Mesendoderm (in vitro differentiated cells): ENCODE measurements around the gene BMPR1B.

ENCODE experiments used
- DNase-seq: peaks from one replicate; pipeline ENCODE4 v3.0.0; 2013
- H2AK5ac ChIP-seq: 2 replicates; pipeline ENCODE4 v1.6.1; 2013; ENCODE audit warnings: low read length, inconsistent platforms
- H2BK120ac ChIP-seq: 2 replicates; pipeline ENCODE4 v1.6.1; 2013; ENCODE audit warnings: low read depth, mild to moderate bottlenecking, low read length, moderate library complexity, mixed read lengths
- H2BK15ac ChIP-seq: replicated peaks from 2 replicates; pipeline ENCODE4 v1.6.1; 2013; ENCODE audit warnings: low read depth, mild to moderate bottlenecking, moderate library complexity
- H2BK5ac ChIP-seq: 2 replicates; pipeline ENCODE4 v1.6.1; 2013; ENCODE audit warnings: low read length, inconsistent platforms
- H3K18ac ChIP-seq: 2 replicates; pipeline ENCODE4 v1.6.1; 2013; ENCODE audit warnings: mild to moderate bottlenecking, low read length, mixed read lengths
- H3K23ac ChIP-seq: one replicate; pipeline ENCODE4 v1.6.1; 2013; ENCODE audit warnings: low read length
- H3K27ac ChIP-seq: 2 replicates; pipeline ENCODE4 v1.5.1; 2013; ENCODE audit warnings: low read depth, mild to moderate bottlenecking, inconsistent platforms, low read length, moderate library complexity
- H3K27me3 ChIP-seq: 2 replicates; pipeline ENCODE4 v1.6.1; 2013; ENCODE audit warnings: low read length, control low read depth, mild to moderate bottlenecking, inconsistent platforms; ENCODE audit not compliant: insufficient read depth, poor library complexity
- H3K36me3 ChIP-seq: 2 replicates; pipeline ENCODE4 v1.6.1; 2013; ENCODE audit warnings: low read length, inconsistent platforms; ENCODE audit not compliant: control insufficient read depth, insufficient read depth
- H3K4ac ChIP-seq: one replicate; pipeline ENCODE4 v1.6.1; 2013; ENCODE audit warnings: low read depth, mild to moderate bottlenecking, low read length, moderate library complexity
- H3K4me1 ChIP-seq: 2 replicates; pipeline ENCODE4 v1.6.1; 2013; ENCODE audit warnings: low read depth, low read length, inconsistent platforms; ENCODE audit not compliant: control insufficient read depth
- H3K4me2 ChIP-seq: 2 replicates; pipeline ENCODE4 v1.6.1; 2013; ENCODE audit warnings: low read length
- H3K4me3 ChIP-seq: 2 replicates; pipeline ENCODE4 v1.5.1; 2013; ENCODE audit warnings: mild to moderate bottlenecking, low read length
- H3K56ac ChIP-seq: one replicate; pipeline ENCODE4 v1.6.1; 2013; ENCODE audit warnings: low read length
- H3K79me1 ChIP-seq: 2 replicates; pipeline ENCODE4 v1.6.1; 2013; ENCODE audit warnings: low read length, inconsistent platforms
- H3K79me2 ChIP-seq: 2 replicates; pipeline ENCODE4 v1.6.1; 2013; ENCODE audit warnings: mild to moderate bottlenecking, low read length; ENCODE audit not compliant: control insufficient read depth, insufficient read depth
- H3K9ac ChIP-seq: 2 replicates; pipeline ENCODE4 v1.6.1; 2013; ENCODE audit warnings: low read length, inconsistent platforms
- H4K5ac ChIP-seq: one replicate; pipeline ENCODE4 v1.6.1; 2013; ENCODE audit warnings: low read length
- H4K8ac ChIP-seq: one replicate; pipeline ENCODE4 v1.6.1; 2013; ENCODE audit warnings: low read depth, mild to moderate bottlenecking, control low read depth, low read length, moderate library complexity
- WGBS: extraction: QIAGEN DNeasy Blood & Tissue Kit; methylation state at CpG from one replicate; pipeline ENCODE4 v1.1.7; 2013; ENCODE audit warnings: low lambda C conversion rate, missing lambda C conversion rate; ENCODE audit not compliant: insufficient coverage; ENCODE audit errors: extremely low coverage; 5-methylcytosine and 5-hydroxymethylcytosine counted together

The BMPR1B gene

GRCh38 chr4:94961420-94961819 lies 203.7 kb downstream of the BMPR1B start:
- Histone ChIP-seq H2BK5ac (no peak overlapping the region), H3K79me1 (no peaks in the 10 kb centered on the region), H4K8ac (no peak overlapping the region), H3K4me3 (no peak overlapping the region), H4K5ac (no peak overlapping the region), H3K56ac (no peak overlapping the region), H3K9ac (no peak overlapping the region), H3K23ac (no peak overlapping the region), H3K18ac (no peak overlapping the region), H3K36me3 (no peaks in the 10 kb centered on the region), H2BK120ac (no peak overlapping the region), H3K27ac (no peak overlapping the region), H2AK5ac (no peak overlapping the region), H3K79me2 (no peaks in the 10 kb centered on the region), H3K4me2 (no peak overlapping the region), H3K27me3 (no peaks in the 10 kb centered on the region), H3K4ac (no peak overlapping the region), H2BK15ac (no peak overlapping the region), H3K4me1 (no peaks in the 10 kb centered on the region)
- 100% methylated on average over 2 of the region's 2 CpGs for WGBS
- DNase-seq: no peak

- no peak overlapping the region for H4K8ac ChIP-seq
- no peak overlapping the region for H2AK5ac ChIP-seq
- H3K23ac ChIP-seq: no peak overlapping the region
- H3K36me3 ChIP-seq: no peaks in the 10 kb centered on the region
- no peaks in the 10 kb centered on the region for H3K27me3 ChIP-seq
- no peak overlapping the region for H3K4me3 ChIP-seq
- no peak overlapping the region for H3K4me2 ChIP-seq
- no peak overlapping the region for H2BK120ac ChIP-seq
- H3K4me1 ChIP-seq: no peaks in the 10 kb centered on the region
- no peaks in the 10 kb centered on the region for H3K79me2 ChIP-seq
- H3K9ac ChIP-seq: no peak overlapping the region
- H4K5ac ChIP-seq: no peak overlapping the region
- H3K27ac ChIP-seq: no peak overlapping the region
- no peak overlapping the region for H3K18ac ChIP-seq
- no peak overlapping the region for H3K56ac ChIP-seq
- no peak for DNase-seq
- H2BK5ac ChIP-seq: no peak overlapping the region
- no peaks in the 10 kb centered on the region for H3K79me1 ChIP-seq
- no peak overlapping the region for H2BK15ac ChIP-seq
- no peak overlapping the region for H3K4ac ChIP-seq
These were observed 204.7 kb downstream of the BMPR1B start for GRCh38 chr4:94962484-94962883.

GRCh38 chr4:94965852-94966251 lies 208.1 kb downstream of the BMPR1B start:
- H2BK5ac ChIP-seq: no peak overlapping the region
- H3K4me2 ChIP-seq: no peak overlapping the region
- no peak overlapping the region for H3K4ac ChIP-seq
- no peak overlapping the region for H3K23ac ChIP-seq
- no peaks in the 10 kb centered on the region for H3K4me1 ChIP-seq
- H3K79me2 ChIP-seq: no peaks in the 10 kb centered on the region
- H3K27ac ChIP-seq: no peak overlapping the region
- H3K4me3 ChIP-seq: no peak overlapping the region
- H3K27me3 ChIP-seq: no peaks in the 10 kb centered on the region
- H2BK15ac ChIP-seq: no peak overlapping the region
- no peak overlapping the region for H2BK120ac ChIP-seq
- H3K79me1 ChIP-seq: no peaks in the 10 kb centered on the region
- H3K36me3 ChIP-seq: no peaks in the 10 kb centered on the region
- no peak for DNase-seq
- no peak overlapping the region for H3K56ac ChIP-seq
- no peak overlapping the region for H4K5ac ChIP-seq
- no peak overlapping the region for H3K18ac ChIP-seq
- H3K9ac ChIP-seq: no peak overlapping the region
- no peak overlapping the region for H4K8ac ChIP-seq
- no peak overlapping the region for H2AK5ac ChIP-seq

GRCh38 chr4:94968493-94968892 lies 210.7 kb downstream of the BMPR1B start:
- Histone ChIP-seq H4K8ac (no peak overlapping the region), H3K23ac (no peak overlapping the region), H3K27me3 (no peaks in the 10 kb centered on the region), H3K18ac (no peak overlapping the region), H3K4me3 (no peak overlapping the region), H3K79me1 (no peaks in the 10 kb centered on the region), H2BK15ac (no peak overlapping the region), H2BK120ac (no peak overlapping the region), H3K4ac (no peak overlapping the region), H3K36me3 (no peaks in the 10 kb centered on the region), H3K4me1 (no peaks in the 10 kb centered on the region), H3K9ac (no peak overlapping the region), H2BK5ac (no peak overlapping the region), H3K79me2 (no peaks in the 10 kb centered on the region), H3K56ac (no peak overlapping the region), H2AK5ac (no peak overlapping the region), H3K27ac (no peak overlapping the region), H3K4me2 (no peak overlapping the region), H4K5ac (no peak overlapping the region)
- no peak for DNase-seq
- no CpG with 5 or more reads among the region's 4 CpGs for WGBS

GRCh38 chr4:94970650-94971049 lies 212.9 kb downstream of the BMPR1B start:
- WGBS: no CpG with 5 or more reads among the region's 1 CpG
- Histone ChIP-seq H2BK5ac (no peak overlapping the region), H4K5ac (no peak overlapping the region), H3K9ac (no peak overlapping the region), H3K4me2 (no peak overlapping the region), H3K4ac (no peak overlapping the region), H3K36me3 (no peaks in the 10 kb centered on the region), H3K79me1 (no peaks in the 10 kb centered on the region), H3K4me1 (no peaks in the 10 kb centered on the region), H4K8ac (no peak overlapping the region), H3K27ac (no peak overlapping the region), H2BK120ac (no peak overlapping the region), H2AK5ac (no peak overlapping the region), H3K27me3 (no peaks in the 10 kb centered on the region), H3K23ac (no peak overlapping the region), H3K18ac (no peak overlapping the region), H3K56ac (no peak overlapping the region), H3K4me3 (no peak overlapping the region), H2BK15ac (no peak overlapping the region), H3K79me2 (no peaks in the 10 kb centered on the region)
- DNase-seq: no peak

- no peak overlapping the region for H3K56ac ChIP-seq
- no peak overlapping the region for H3K9ac ChIP-seq
- no peaks in the 10 kb centered on the region for H3K27me3 ChIP-seq
- H2BK120ac ChIP-seq: no peak overlapping the region
- H3K36me3 ChIP-seq: no peaks in the 10 kb centered on the region
- no peak overlapping the region for H3K18ac ChIP-seq
- H3K4me1 ChIP-seq: no peaks in the 10 kb centered on the region
- H3K79me1 ChIP-seq: no peaks in the 10 kb centered on the region
- H2BK15ac ChIP-seq: no peak overlapping the region
- H3K23ac ChIP-seq: no peak overlapping the region
- no peak overlapping the region for H4K5ac ChIP-seq
- H4K8ac ChIP-seq: no peak overlapping the region
- no peak overlapping the region for H3K4me2 ChIP-seq
- WGBS: no CpG with 5 or more reads among the region's 3 CpGs
- no peak overlapping the region for H2BK5ac ChIP-seq
- H3K79me2 ChIP-seq: no peaks in the 10 kb centered on the region
- H3K4ac ChIP-seq: no peak overlapping the region
- H3K27ac ChIP-seq: no peak overlapping the region
- no peak overlapping the region for H2AK5ac ChIP-seq
- no peak overlapping the region for H3K4me3 ChIP-seq
- DNase-seq: no peak
These were observed 217.0 kb downstream of the BMPR1B start for GRCh38 chr4:94974773-94975172.
